Kidney (tissue), 14 donors: Measurements from ENCODE around the gene GNG8. TPM values are rescaled to one million over a fixed set of nuclear protein-coding genes. Genes with fewer than 3 reads are reported as not detected.

Experiments used
- DNase-seq, 5 donors: peaks; one replicate each; pipeline ENCODE4 v3.0.0-alpha.2; 2013 to 2020
- FAIRE-seq: peaks from 2 replicates; lab custom pipeline; 2012; peaks lifted over from hg19 to GRCh38; lab: Jason Lieb, UNC
- H3K27ac ChIP-seq, 2 donors: one replicate each; pipeline ENCODE4 v1.7.0; 2013; ENCODE audit warnings: low read depth in 2 of 2, low read length in 2 of 2, inconsistent platforms in 1 of 2
- H3K27me3 ChIP-seq: one replicate; pipeline ENCODE4 v1.7.1; 2013; ENCODE audit warnings: low read length, inconsistent platforms; ENCODE audit not compliant: control insufficient read depth, insufficient read depth
- H3K36me3 ChIP-seq, 3 donors: one replicate each; pipeline versions ENCODE4 v1.7.0 to v1.7.1; 2013; ENCODE audit warnings: low read length in 3 of 3, control low read depth in 1 of 3, inconsistent platforms in 1 of 3; ENCODE audit not compliant: insufficient read depth in 3 of 3, control insufficient read depth in 2 of 3
- H3K4me1 ChIP-seq, 3 donors: one replicate each; pipeline versions ENCODE4 v1.7.0 to v1.7.1; 2013; ENCODE audit warnings: low read length in 3 of 3, inconsistent platforms in 1 of 3, low read depth in 1 of 3; ENCODE audit not compliant: control insufficient read depth in 2 of 3, insufficient read depth in 2 of 3
- H3K4me3 ChIP-seq, 3 donors: one replicate each; pipeline versions ENCODE4 v1.7.0 to v1.8.1; 2013; ENCODE audit warnings: low read length in 3 of 3, control low read depth in 1 of 3, inconsistent platforms in 1 of 3
- H3K9ac ChIP-seq, 3 donors: one replicate each; pipeline versions ENCODE4 v1.7.0 to v1.7.1; 2013; ENCODE audit warnings: low read length in 3 of 3, control low read depth in 1 of 3, inconsistent platforms in 1 of 3
- H3K9me3 ChIP-seq, 3 donors: one replicate each; pipeline versions ENCODE4 v1.7.0 to v1.7.1; 2013; ENCODE audit warnings: low read length in 3 of 3, control low read depth in 1 of 3, inconsistent platforms in 1 of 3; ENCODE audit not compliant: control insufficient read depth in 2 of 3, insufficient read depth in 1 of 3
- intact Hi-C: fragments of 100-400 bp; cut with DNase I; formaldehyde crosslinking; loops from one replicate; pipeline ENCODE4 v1.11.1; 2022
- polyA plus RNA-seq: library from polyadenylated mRNA; stranded (reverse); fragments of 350-450 nt; fragmentation: Illumina TruSeq; extraction: RNeasy Lipid Tissue Mini Kit (QIAGEN cat#74804); gene quantifications from one replicate; pipeline ENCODE4 v1.2.3, GENCODE V29; 2014; ENCODE audit warnings: low read depth, low replicate concordance; ENCODE audit not compliant: insufficient read depth
- total RNA-seq: library from RNA; stranded (reverse); fragmentation: NEBNext Ultra II Directional; extraction: Animal tissue kit (Norgen Biotek cat#: 25700); gene quantifications from one replicate; pipeline ENCODE4 v1.2.1, GENCODE V29; 2021
- TF ChIP-seq, protein P1 (sequence below): IDR thresholded peaks from 3 replicates; pipeline ENCODE4 v1.5.1; 2012; ENCODE audit warnings: mild to moderate bottlenecking, moderate library complexity, borderline replicate concordance; ENCODE audit not compliant: insufficient read depth; ENCODE audit errors: extremely low read depth
- donor health status: control.
- donor health status: control.
- donor health status: control.
- donor health status: control.
- donor health status: control.
- donor health status: DM: yes; HTN: yes; CAD: no.
- donor health status: Normal renal cell carcinoma (clear cell type).

The GNG8 gene
- total and polyA plus RNA-seq, 2 donors from 2014 or later, result not detected

DNA sequence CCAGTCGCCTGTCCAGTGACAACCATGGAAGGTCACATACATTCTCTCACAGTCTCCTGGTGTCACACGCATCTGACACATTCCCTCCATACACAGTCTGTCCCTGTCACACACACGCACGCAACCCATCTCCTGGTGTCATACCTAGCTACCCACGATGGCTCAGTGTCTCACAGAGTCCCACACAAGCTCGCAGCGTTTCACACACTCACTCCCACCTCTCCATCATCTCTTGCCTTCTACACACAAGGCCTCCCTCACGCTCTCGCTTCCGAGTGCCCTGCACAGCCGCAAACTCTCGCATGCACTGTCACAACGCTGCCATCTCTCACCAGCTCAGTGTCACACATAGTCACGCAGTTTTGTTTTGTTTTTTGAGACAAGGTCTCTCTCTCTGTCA is 1.2 kb upstream of the GNG8 start:
- H3K9ac ChIP-seq, result no peak overlapping the region
- no peak for FAIRE-seq
- H3K4me1 ChIP-seq, result peaks cover 0 to 21% (median 5%) of the 10 kb centered on the region in 3 donors
- intact Hi-C loops, result no loop called here
- no peaks in the 10 kb centered on the region for H3K36me3 ChIP-seq
- TF ChIP-seq, protein P1, sequence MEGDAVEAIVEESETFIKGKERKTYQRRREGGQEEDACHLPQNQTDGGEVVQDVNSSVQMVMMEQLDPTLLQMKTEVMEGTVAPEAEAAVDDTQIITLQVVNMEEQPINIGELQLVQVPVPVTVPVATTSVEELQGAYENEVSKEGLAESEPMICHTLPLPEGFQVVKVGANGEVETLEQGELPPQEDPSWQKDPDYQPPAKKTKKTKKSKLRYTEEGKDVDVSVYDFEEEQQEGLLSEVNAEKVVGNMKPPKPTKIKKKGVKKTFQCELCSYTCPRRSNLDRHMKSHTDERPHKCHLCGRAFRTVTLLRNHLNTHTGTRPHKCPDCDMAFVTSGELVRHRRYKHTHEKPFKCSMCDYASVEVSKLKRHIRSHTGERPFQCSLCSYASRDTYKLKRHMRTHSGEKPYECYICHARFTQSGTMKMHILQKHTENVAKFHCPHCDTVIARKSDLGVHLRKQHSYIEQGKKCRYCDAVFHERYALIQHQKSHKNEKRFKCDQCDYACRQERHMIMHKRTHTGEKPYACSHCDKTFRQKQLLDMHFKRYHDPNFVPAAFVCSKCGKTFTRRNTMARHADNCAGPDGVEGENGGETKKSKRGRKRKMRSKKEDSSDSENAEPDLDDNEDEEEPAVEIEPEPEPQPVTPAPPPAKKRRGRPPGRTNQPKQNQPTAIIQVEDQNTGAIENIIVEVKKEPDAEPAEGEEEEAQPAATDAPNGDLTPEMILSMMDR, result no peak
- no peak overlapping the region for H3K27ac ChIP-seq
- H3K4me3 ChIP-seq, result no peak overlapping the region
- H3K27me3 ChIP-seq, result peaks cover 13% of the 10 kb centered on the region
- no peak for DNase-seq
- H3K9me3 ChIP-seq, result no peaks in the 10 kb centered on the region

DNA sequence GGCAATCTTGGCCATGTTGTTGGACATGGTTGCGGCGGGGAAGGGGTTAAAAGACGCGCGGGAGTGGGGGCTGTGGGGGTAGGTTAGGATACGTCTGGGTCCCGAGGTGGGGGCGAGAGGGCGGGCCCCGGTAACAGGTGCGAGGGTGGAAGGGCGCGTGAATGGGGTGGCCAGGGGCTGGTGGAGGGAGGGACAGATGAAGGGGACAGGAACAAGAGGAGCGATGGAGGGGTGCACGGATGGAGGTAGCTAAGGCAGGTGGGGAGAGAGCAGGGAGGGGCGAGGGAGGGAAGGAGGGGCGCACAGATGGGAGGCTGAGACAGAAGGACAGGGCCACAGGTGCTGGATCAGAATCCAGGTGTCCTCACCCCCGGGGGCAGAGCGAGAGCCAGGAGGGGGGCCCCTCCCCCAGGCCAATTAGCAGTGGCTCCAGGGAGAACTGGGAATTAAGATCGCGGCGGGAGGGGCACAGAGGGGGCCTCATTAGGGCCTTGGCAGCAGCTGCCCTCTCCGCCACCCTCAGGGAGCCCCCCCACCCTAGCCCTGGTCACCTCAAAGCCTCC is 1.3 kb downstream of the GNG8 start:
- DNase-seq, result peak in 1 of 5 donors; percentile 79
- Histone ChIP-seq H3K4me3 (no peak overlapping the region), H3K27ac (no peak overlapping the region)

DNA sequence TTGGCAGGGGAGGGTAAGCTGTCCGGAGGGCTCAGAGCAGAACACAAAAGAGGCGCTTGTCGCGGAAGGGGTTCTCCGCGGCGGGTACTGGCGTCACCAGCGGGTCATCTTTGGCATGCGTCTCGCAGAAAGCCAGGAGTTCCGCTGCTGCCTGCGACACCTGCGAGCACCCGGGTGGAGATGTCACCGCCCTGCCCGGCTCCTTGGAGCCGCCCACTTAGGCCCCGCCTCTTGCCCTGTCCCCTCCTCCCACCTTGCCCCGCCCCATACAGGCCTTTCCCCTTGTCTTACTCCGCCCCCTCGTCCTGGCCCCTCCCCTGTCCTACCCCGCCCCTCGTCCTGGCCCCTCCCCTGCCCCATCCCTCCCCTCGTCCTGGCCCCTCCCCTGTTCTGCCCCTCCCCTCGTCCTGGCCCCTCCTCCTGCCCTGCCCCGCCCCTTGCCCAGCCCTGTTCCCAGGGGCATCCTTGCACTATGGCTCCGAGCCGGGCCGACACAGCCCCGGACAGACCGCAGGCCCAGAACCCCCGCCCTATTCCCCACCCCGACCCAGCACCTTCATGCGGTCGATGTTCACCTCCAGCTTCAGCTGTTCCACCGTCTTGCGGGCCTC is 1.9 kb downstream of the GNG8 start:
- no peak overlapping the region for H3K9ac ChIP-seq
- H3K27ac ChIP-seq, result no peak overlapping the region
- no peaks in the 10 kb centered on the region for H3K9me3 ChIP-seq
- H3K4me1 ChIP-seq, result peaks cover 0 to 20% (median 5%) of the 10 kb centered on the region in 3 donors
- no peak for FAIRE-seq
- H3K27me3 ChIP-seq, result peaks cover 11% of the 10 kb centered on the region
- TF ChIP-seq, protein P1, result no peak
- peak; percentile 74 to 96 (median 88) for DNase-seq
- no peaks in the 10 kb centered on the region for H3K36me3 ChIP-seq
- peak overlapping the region; percentile 25 to 39 (median 30) for H3K4me3 ChIP-seq
- intact Hi-C loops, result no loop called here

More for the DNA sequence above, 1.3 kb downstream of the GNG8 start:
- Histone ChIP-seq H3K27me3 (peaks cover 11% of the 10 kb centered on the region), H3K9me3 (no peaks in the 10 kb centered on the region), H3K36me3 (no peaks in the 10 kb centered on the region), H3K9ac (no peak overlapping the region), H3K4me1 (peaks cover 0 to 22% (median 5%) of the 10 kb centered on the region in 3 donors)
- TF ChIP-seq, protein P1, result no peak
- no peak for FAIRE-seq
- intact Hi-C loops, result no loop called here
